Upper lobe of right lung (tissue), 1 donor: Measurements from ENCODE around the gene CDH23. TPM values are rescaled to one million over a fixed set of nuclear protein-coding genes. Genes with fewer than 3 reads are reported as not detected.

ENCODE experiments used
- ATAC-seq: fragments of 200-7000 bp; cut with Tn5 transposase; one replicate; pipeline ENCODE4 v1.9.1; 2020; ENCODE audit warnings: mild to moderate bottlenecking, moderate library complexity
- DNase-seq: peaks from one replicate; pipeline ENCODE4 v3.0.0-alpha.2; 2020
- H3K27ac ChIP-seq: fragments of 200-600 bp; one replicate; pipeline ENCODE4 v1.8.0; 2022
- H3K27me3 ChIP-seq: fragments of 200-600 bp; one replicate; pipeline ENCODE4 v1.8.0; 2022; ENCODE audit warnings: mild to moderate bottlenecking
- H3K36me3 ChIP-seq: fragments of 200-600 bp; one replicate; pipeline ENCODE4 v1.8.0; 2022
- H3K4me1 ChIP-seq: fragments of 200-600 bp; one replicate; pipeline ENCODE4 v1.8.0; 2022
- H3K4me3 ChIP-seq: fragments of 200-600 bp; one replicate; pipeline ENCODE4 v1.8.0; 2022; ENCODE audit warnings: mild to moderate bottlenecking
- H3K9me3 ChIP-seq: fragments of 200-600 bp; one replicate; pipeline ENCODE4 v1.8.0; 2022
- intact Hi-C: fragments of 100-400 bp; cut with DNase I; formaldehyde crosslinking; loops from one replicate; pipeline ENCODE4 v1.11.0; 2022
- total RNA-seq: library from RNA; stranded (reverse); fragmentation: NEBNext Ultra II Directional; extraction: Animal tissue kit (Norgen Biotek cat#: 25700); gene quantifications from one replicate; pipeline ENCODE4 v1.2.1, GENCODE V29; 2021
- TF ChIP-seq, protein P1 (sequence below): fragments of 200-600 bp; IDR thresholded peaks from one replicate; pipeline ENCODE4 v1.8.0; 2022; ENCODE audit warnings: antibody characterized with exemption
- donor health status: DM: no; HTN: yes; CAD: no; lungs with severe emphysema.

The CDH23 gene
- total RNA-seq, 1 donor from 2014 or later: 10.9 TPM

DNA sequence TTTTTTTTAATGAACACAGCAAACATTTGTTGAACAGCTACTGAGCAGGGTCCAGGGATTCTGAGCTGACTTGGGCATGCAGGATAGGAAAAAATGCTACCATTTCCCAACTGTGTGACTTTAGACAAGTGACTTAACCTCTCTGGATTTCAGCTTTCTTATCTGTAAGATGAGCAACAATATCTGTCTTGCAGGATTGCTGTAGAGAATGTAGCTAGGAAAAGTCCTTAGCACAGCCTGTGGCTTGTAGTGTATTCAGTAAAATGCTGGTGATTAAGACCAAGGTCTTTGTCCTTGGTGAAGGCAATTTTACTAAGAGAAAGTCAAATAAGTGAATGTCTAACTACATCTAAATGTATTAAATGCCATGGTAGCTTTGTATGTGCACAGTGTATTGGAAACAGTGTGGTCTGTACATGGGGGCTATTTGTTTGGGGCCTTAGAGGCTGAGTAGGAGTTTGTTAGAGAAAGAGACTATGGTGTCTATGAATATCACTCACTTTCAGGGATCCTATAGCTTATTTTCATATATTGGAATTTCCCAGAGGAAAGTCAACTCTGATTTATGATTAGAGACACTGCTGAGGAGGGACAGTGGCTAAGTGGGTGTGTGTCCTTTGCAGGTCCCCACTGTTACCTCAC is 118.9 kb downstream of the CDH23 start:
- Histone ChIP-seq H3K4me3 (no peak overlapping the region), H3K27ac (no peak overlapping the region), H3K36me3 (no peaks in the 10 kb centered on the region), H3K9me3 (no peaks in the 10 kb centered on the region), H3K27me3 (no peaks in the 10 kb centered on the region), H3K4me1 (no peaks in the 10 kb centered on the region)
- TF ChIP-seq, protein P1, sequence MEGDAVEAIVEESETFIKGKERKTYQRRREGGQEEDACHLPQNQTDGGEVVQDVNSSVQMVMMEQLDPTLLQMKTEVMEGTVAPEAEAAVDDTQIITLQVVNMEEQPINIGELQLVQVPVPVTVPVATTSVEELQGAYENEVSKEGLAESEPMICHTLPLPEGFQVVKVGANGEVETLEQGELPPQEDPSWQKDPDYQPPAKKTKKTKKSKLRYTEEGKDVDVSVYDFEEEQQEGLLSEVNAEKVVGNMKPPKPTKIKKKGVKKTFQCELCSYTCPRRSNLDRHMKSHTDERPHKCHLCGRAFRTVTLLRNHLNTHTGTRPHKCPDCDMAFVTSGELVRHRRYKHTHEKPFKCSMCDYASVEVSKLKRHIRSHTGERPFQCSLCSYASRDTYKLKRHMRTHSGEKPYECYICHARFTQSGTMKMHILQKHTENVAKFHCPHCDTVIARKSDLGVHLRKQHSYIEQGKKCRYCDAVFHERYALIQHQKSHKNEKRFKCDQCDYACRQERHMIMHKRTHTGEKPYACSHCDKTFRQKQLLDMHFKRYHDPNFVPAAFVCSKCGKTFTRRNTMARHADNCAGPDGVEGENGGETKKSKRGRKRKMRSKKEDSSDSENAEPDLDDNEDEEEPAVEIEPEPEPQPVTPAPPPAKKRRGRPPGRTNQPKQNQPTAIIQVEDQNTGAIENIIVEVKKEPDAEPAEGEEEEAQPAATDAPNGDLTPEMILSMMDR: no peak
- DNase-seq (no peak), ATAC-seq (no peak)
- intact Hi-C loops: no loop called here

DNA sequence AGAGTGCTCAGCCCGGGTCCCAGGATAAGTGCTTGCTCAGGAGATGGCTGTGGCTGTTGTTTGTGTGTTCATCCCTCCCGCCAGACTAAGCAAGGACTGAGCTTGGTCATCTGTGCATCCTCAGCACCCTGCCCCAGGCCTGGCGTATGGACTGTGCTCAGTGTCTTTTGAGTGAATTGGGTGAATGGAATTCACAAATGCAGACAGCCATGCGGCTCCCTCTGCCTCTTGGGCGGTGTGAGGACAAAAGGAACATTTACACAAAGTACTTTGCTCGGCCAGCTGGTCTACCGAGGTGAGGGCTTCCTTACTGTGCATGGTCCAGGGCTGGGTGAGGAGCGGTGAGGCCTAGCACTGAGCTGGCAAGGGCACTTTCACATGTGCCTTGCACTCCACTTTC is 120.2 kb downstream of the CDH23 start:
- no peaks in the 10 kb centered on the region for H3K36me3 ChIP-seq
- no peak overlapping the region for H3K4me3 ChIP-seq
- DNase-seq (no peak), ATAC-seq (no peak)
- H3K27ac ChIP-seq: no peak overlapping the region
- no peaks in the 10 kb centered on the region for H3K4me1 ChIP-seq
- no peaks in the 10 kb centered on the region for H3K27me3 ChIP-seq
- TF ChIP-seq, protein P1: no peak
- H3K9me3 ChIP-seq: no peaks in the 10 kb centered on the region
- intact Hi-C loops: no loop called here

DNA sequence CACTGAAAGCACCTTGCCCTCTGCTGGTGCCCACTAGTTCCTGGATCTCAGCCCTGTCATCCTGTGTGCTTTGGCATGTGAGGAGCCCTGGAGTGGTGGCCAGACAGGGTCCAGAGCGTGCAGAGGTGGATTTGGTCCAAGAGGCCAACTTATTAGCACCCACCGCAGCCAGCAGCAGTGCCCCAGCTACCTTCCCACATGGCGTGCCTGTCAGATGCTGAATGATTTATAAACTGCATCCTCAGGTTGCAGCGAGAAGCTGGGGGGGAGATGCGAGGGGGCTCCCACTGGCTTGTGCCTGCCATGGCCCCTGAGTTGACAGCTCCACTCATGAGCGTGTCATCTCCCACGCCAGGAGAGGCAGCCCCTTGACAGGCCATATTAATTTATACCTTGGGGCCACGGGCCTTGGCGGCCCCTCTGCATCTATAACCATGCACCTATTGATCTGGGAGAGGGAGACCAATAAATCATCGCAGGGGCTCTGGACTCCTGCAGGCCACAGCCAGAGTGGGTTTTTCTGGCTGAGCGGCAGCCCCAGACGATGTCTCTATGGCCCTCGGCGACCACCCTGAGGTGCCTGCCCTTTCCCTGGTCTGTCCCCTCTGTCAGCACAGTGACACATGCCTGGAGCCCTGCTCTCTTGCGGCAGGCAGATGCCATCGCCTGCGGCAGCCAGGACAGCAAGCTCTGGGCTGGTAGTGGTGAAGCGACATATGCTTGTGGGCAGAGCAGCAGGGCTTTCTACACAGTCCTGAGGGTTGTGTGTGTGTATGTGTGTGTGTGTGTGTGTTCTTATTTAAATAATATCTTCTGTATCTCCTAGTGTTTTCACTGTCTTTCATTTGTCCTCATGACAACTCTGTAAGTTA is 120.8 kb downstream of the CDH23 start:
- H3K4me3 ChIP-seq: no peak overlapping the region
- H3K36me3 ChIP-seq: no peaks in the 10 kb centered on the region
- intact Hi-C loops: no loop called here
- H3K27me3 ChIP-seq: no peaks in the 10 kb centered on the region
- no peak for ATAC-seq
- TF ChIP-seq, protein P1: no peak
- no peaks in the 10 kb centered on the region for H3K9me3 ChIP-seq
- no peaks in the 10 kb centered on the region for H3K4me1 ChIP-seq
- H3K27ac ChIP-seq: no peak overlapping the region
- DNase-seq: no peak

GRCh38 chr10:71520042-71520441 is 123.3 kb downstream of the CDH23 start:
- Histone ChIP-seq H3K4me1 (no peaks in the 10 kb centered on the region), H3K27me3 (peaks cover 5% of the 10 kb centered on the region), H3K27ac (no peak overlapping the region), H3K36me3 (no peaks in the 10 kb centered on the region), H3K9me3 (no peaks in the 10 kb centered on the region), H3K4me3 (no peak overlapping the region)
- TF ChIP-seq, protein P1: no peak
- no peak for ATAC-seq
- no peak for DNase-seq
- intact Hi-C loops: no loop called here

DNA sequence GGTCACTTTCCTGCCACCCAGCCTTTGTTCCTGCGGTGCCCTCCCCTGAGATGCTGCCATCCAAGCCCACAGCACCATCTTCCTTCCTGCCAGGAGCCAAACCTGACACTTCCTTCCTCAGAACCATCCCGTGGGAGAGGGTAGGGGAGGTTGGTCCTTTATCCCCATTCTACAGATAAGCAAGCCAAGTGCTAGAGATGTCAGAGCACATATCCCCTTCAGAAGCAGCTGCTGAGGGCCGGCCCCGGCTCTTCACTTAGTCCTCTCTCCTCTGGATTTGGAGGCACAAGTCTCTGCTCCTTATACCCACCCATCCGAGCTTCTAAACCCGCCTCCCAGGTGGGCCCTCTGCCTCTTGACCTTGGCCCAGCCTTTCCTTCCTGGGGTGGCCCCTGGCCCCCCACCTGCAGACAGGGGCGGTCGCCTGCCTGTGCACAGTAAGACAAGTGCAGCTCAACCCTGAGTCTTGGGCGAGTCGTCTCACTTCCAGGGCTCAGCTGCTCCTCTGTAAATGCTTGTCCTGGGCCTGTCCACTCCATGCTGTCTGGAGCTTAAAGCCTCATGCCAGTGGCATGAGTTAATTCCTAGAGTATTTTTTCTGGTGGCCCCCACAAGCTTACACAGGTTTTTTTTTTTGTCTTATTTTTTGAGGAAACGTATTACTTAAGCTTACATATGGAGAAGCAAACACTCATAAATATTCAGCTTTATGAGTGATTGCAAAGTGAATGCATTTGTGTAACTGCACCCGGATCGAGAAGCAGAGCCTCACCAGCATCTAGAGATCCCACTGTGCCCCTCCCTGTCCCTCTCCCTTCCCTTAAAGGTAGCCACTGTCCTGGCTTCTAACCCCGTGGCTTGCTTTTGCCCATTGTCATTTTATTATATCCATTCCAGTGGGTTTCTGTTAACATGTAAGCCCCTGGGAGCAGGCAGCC is 125.1 kb downstream of the CDH23 start:
- H3K27ac ChIP-seq: no peak overlapping the region
- peaks cover 5% of the 10 kb centered on the region for H3K27me3 ChIP-seq
- H3K4me3 ChIP-seq: no peak overlapping the region
- intact Hi-C loops: no loop called here
- no peaks in the 10 kb centered on the region for H3K4me1 ChIP-seq
- DNase-seq (no peak), ATAC-seq (no peak)
- TF ChIP-seq, protein P1: no peak
- no peaks in the 10 kb centered on the region for H3K9me3 ChIP-seq
- no peaks in the 10 kb centered on the region for H3K36me3 ChIP-seq
